Right lung (tissue), 10 donors: ENCODE data around the gene TMEM121B. TPM values are rescaled to one million over a fixed set of nuclear protein-coding genes. Genes with fewer than 3 reads are reported as not detected.
A peak's percentile ranks its signal among the peaks of the same experiment; 100 is the strongest.
"Not testable (repeated sequence)": the region's sequence is repeated elsewhere in the genome, so short reads cannot be mapped to it uniquely, and the experiment has no call there.

Experiments used
- DNase-seq, 2 donors: peaks; one replicate each; pipeline ENCODE4 v3.0.0-alpha.2; 2013
- long read RNA-seq, 8 donors: transcript quantifications; one replicate each; lab custom pipeline, GENCODE V29; 2026
- polyA plus RNA-seq, 5 donors: library from polyadenylated mRNA; unstranded; fragments of 120-200 nt; gene quantifications; one replicate each; pipeline versions ENCODE4 v1.2.1 to v1.2.3, GENCODE V29; 2013; ENCODE audit warnings: inconsistent platforms in 1 of 5, low replicate concordance in 1 of 5; ENCODE audit not compliant: insufficient read length in 5 of 5, insufficient read depth in 1 of 5

TMEM121B gene
- 1 to 10 TPM in 2 of 5 donors, under 1 TPM in 3; 0.51 to 1.1 (median 0.77) TPM for polyA plus RNA-seq
- long read RNA-seq, donor 1: 0 reads
- long read RNA-seq, donor 2: 0 reads
- long read RNA-seq, donor 3: 0 reads
- long read RNA-seq, donor 4, full-length matches to known transcripts: 2 of 2 reads
- long read RNA-seq, donor 4, partial matches to known transcripts: 0 of 2 reads
- long read RNA-seq, donor 4, other reads (novel, unspliced or antisense): 0 of 2 reads
- long read RNA-seq, donor 5, full-length matches to known transcripts: 2 of 2 reads
- long read RNA-seq, donor 5, partial matches to known transcripts: 0 of 2 reads
- long read RNA-seq, donor 5, other reads (novel, unspliced or antisense): 0 of 2 reads
- long read RNA-seq, donor 6, full-length matches to known transcripts: 3 of 3 reads
- long read RNA-seq, donor 6, partial matches to known transcripts: 0 of 3 reads
- long read RNA-seq, donor 6, other reads (novel, unspliced or antisense): 0 of 3 reads
- long read RNA-seq, donor 7: 0 reads
- long read RNA-seq, donor 8: 0 reads

DNA sequence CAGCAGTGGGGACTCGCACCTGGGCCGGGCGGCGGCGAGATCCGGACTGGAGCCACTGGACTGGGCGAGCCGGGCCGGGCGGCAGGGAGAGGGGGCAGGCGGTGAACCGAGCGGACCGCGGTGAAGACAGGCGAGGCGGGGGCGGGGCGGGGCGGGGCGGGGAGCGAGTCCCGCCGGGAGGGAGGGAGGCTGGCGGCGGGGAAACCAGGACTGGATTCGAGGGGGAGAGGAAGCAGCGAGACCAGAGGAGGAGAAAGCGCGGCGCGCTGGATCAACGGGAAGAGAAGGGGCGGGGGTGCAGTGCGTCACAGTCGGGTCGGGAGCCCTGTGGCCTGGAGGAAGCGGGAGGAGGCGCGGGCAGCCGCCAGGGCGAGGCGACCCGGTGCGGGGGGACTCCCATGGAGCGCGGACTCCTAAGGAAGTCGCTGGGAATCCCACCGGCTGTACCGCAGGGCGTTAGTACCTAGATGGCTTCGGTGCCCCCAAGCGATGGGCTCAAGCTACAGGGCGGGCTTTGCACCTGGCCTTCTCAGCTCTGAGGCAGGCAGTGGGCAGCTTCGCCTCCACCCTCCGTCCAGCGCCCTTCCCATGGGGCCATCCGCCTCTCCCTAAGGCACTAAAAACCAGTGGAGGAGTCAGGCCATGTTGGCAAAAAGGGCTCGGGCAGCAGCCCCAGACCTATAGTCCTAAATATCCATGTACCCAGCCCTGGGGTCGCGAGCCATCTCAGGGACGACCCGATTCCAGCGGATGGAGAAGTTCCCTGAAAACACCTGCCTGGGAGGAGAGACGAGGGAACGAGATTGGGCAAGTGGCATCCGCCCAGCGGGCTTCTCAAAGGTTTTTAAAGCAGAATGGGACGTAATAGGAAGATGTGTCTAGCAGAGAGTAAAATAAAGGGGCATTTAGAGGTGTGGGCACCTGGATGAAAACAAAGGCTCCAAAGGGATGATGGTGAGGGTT lies at the start of gene TMEM121B:
TMEM121B (minus strand) TSS at position 128 of the 963 bp plus-strand sequence. CDS start 233 bp downstream, outside the sequence.
- DNase-seq: peak in 1 of 2 donors; percentile 26

DNA sequence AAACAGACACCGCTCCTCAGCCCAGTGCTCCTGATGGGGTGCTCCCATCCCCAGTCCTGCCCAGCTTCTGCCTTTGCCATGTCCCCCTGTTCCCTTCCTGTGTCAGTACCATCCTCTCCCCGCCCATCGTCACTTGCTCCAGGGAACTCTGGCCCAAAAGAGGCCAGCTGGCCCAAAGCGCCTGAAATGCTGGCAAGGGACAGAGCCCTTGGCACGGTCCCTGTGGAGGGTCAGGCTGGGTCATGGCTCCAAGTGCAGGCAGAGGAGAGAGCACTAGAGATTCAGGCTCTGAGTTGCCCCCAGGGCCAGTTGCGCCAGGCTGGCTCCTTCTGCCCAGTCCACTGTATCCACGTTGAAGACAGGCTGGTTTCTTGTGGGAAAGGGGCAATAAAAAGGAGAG lies 46.3 kb upstream of the TMEM121B start:
- no peak for DNase-seq

DNA sequence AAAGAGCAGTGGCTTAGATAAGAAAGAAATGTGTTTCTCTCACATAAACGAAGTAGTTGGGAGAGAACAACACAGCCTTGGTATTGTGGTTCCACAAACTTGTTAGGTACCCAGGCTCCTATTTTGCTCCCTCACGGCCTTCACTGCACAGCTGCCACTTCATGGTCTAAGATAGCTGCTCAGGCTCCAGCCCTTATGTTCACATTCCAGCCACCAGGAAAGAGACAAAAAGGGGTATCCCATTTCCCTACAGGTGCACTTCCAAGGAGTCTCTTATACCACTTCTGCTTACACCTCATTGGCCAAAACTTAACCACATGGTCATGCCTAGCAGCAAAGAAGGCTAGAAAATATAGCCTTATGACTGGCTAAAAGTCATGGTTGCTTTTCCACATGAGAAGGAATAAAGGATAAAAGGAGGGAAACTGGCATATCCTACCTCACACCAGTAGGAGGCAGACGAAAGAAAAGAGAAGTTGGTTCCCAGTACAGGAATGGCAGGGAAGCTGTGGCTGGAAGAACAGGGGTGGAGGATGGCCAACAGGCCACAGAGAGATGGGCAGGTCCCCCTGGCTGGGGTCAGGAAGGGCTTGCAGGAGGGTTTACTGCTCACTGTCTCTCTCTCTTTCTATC lies 43.3 kb upstream of the TMEM121B start:
- DNase-seq: no peak

DNA sequence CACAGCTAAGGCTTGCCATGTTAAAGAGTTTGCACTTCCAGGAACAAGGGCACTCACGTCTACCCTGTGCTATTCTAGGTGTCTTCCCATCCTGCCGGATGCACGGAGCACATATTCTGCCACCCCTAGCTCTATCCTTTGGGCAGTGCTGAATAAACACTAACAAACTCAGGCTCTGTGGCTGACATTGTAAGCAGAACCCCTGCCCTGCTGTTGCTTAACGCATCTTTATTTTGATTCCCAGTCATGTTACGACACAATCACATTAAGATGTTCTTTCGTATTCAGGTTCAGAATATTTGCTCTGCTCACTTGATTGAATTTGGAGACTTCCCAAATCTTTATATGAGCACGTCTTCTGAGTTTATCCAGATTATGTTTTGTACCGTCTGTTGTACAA lies 41.6 kb upstream of the TMEM121B start:
- DNase-seq: no peak

DNA sequence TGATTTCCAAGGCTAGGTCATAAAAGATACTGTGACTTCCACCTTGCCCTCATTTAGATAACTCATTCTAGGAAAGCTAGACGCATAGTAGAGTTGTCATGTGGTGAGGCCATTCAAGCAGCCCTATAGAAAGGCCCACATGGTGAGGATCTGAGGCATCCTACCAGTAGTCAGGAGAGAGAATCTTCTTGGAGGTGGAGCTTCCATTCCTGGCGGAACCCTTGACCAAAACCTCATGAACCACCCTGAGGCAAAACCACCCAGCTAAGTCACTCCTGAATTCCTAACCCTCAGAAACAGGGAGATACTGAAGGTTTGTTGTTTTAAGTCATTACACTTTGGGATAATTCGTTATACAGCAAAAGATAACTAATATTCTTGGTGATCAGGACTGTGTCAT lies 40.8 kb upstream of the TMEM121B start:
- DNase-seq: no peak

DNA sequence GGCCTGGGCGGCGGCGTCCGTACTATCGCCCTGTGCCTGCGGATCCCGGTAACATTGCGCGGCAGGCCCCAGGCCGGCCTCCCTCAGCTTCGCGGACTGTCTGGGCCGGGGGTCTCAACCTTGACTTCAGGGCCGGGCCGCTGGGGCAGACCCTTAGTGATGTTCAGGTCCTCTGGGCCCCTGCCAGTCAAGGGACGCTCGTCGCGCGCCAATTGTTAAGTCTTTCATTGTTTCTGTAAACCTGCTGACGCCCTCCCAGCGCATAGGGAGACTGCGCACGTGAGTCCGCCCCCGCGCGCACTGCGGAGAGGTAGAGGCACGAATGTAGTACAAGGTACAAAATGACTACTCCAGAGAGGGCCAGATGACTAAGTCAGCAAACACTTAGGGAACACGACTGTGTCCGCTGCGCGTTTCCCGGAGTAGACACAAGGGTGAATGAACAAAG lies 38.4 kb upstream of the TMEM121B start:
- DNase-seq: peak in 1 of 2 donors; percentile 43

DNA sequence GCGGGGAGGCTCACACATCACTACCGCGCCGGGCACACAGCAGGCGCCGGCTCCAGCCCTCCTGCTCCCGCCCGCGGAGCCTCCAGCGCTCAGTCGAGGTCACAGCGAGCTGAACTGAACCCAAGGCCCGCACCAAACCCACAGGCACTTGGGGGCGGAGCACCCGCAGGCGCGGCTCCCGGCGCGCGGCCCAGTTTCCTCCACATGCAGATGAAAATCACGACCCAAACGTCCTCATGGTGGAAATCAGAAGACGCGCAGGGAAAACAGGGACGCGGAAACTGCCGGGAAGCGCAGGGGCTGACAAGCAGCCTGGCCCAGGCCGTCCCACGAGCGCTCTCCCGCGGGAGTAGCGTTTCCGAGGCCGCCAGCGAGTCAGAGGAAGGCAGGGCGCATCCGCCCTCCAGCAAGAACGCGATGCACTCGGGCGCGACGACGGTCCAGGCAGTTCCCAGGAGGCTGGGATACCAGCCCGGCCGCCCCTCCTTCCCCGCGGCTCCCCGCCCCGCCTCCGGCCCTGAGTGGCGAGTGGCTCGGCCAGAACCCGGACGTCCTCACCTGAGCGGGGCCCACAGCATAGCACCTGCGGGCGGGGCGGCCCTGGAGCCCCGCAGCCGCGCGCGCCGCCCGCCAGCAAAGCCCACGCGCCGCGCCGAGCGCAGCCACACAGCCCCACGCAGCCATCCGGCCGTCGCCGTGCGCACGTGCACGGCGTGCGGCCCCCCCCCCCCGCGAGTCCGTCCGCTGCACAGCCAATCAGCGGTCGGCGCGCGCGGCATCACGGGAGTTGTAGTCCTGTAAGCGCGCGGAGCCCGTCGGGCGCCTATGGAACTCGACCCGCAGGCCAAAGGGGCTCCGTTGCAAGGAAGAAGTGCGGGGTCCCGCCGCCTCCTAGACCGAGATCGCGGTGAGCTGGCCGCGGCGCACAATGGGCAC lies 37.7 kb upstream of the TMEM121B start, which contains the start of gene HDHD5:
HDHD5 (minus strand) TSS at position 710 of the 936 bp plus-strand sequence; CDS start at position 684, 26 bp downstream.
- DNase-seq: peak; percentile 85 to 90

DNA sequence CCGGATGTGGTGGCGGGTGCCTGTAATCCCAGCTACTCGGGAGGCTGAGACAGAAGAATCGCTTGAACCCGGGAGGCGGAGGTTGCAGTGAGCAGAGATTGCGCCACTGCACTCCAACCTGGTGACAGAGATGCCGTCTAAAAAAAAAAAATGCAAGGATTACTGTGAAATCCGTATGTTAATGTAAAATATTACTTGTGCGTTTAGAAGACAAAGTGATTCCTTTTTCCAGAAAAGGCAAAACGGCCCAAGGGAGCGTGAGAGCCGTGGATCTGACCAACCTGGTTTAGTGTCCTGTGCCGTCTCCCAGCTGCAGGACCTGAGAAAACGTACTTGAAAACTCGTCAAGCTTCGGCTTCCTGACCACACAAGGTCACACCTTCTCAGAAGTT lies 37.0 kb upstream of the TMEM121B start:
- no peak for DNase-seq

DNA sequence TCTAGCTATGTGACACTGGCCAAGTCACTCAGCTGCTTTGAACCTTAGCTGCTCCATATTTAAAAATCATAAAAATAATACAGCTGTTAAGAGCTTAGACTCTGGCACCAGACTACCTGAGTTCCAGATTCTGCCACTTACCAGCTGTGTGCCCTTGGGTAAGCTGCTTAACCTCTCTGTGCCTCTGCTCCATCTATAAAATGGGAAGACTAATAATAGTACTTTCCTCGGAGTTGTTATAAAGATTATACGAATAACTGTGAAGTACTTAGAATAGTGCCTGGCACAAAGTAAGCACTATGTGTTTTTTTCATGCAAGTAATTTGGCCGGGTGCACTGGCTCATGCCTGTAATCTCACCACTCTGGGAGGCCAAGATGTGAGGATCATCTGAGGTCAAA lies 36.6 kb upstream of the TMEM121B start:
- DNase-seq: no peak

DNA sequence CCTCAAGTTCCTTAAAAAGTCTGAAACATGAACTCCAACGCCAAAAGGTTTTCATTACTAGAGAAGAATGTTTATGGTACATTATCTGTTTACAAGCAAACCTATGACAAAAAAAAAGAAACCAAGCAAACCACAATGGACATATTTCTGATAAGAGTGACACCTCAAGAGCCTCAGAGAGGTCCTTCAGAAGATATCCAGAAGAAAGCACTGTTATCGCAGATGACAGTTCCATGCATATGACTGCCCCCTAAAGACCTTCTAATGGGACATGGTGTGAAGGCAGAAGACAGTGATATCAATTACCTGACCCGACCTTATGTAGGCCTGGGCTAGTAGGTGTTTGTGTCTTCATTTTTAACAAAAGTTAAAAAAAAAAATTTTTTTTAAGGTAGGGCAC lies 34.8 kb upstream of the TMEM121B start:
- no peak for DNase-seq

DNA sequence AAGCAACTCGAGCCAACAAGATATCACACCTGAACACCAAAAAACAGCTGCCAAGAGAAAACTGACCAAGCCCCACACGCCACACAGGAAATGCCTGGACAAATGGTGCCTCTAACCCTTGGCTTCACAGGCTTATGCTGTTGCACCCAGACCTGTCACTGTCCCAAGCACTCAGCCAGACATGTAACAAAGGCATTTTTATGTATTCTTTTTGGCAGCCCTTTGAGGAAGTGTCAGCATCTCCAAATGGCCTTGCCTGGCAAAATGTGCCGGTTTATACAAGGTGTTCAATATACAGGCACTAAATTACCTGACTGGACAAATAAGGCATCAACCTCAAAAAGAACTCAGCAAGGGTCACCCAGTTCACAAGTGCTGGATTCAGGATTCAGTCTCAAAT lies 31.8 kb upstream of the TMEM121B start:
- DNase-seq: no peak

DNA sequence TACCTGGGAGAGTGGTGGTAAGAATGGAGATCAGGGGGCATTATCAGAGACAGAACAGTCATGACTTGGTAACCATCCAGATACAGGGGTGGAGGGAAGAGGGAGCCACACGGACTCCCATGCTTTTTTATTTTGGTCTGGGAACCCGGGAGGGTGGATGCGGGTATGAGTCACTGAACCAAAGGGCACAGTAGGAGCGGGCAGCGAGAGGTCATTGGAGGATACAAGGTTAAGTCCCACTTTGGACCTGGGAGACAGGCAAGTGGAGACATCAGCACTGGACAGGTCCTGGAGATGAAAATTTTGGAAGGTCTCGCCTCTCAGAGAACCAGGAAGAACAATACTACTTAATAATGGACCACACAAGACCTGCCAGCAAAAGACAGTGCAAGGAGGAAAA lies 31.2 kb upstream of the TMEM121B start:
- DNase-seq: no peak

DNA sequence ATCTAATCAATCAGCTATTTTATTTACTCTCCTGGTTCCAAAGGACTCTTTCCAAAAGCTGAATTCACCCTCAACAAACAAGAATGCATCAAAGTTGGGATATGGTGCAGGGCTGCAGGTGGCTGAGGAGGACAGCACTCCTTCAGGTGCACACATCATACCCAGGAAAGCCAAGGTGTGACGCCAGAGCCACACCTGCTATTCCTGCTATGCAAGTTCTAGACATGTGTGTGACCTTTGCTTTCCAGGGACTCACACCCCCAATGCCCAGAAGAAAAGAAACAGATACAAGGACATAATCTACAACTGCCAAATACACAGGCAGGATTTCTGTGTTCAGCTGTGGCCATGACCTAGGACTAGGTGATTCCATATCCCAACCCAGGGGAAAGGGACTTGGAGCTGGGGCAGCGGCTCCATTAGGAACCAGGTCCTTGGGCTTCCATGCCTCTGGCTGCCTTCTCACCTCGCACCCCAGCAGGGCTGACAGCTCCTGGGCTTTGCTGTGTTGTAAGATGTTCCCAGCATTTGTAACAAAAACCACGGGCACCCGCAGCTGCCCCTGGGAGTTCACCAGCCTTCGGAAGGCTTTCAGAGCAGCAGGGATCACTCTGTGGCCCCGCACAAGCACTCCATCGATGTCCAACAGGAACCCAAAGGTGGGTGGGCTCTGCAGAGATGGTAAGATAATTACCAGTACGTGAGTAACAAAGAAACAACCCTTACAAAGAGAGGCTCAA lies 28.1 kb upstream of the TMEM121B start:
- no peak for DNase-seq

DNA sequence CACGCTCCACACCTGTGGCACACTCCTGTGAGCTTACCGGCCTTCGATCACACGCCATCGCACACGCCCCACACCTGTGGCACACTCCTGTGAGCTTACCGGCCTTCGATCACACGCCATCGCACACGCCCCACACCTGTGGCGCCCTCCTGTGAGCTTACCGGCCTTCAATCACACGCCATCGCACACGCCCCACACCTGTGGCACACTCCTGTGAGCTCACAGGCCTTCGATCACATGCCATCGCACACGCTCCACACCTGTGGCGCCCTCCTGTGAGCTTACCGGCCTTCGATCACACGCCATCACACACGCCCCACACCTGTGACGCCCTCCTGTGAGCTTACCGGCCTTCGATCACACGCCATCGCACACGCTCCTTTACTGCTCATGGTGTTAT lies 26.3 kb upstream of the TMEM121B start:
- not testable (repeated sequence) for DNase-seq

DNA sequence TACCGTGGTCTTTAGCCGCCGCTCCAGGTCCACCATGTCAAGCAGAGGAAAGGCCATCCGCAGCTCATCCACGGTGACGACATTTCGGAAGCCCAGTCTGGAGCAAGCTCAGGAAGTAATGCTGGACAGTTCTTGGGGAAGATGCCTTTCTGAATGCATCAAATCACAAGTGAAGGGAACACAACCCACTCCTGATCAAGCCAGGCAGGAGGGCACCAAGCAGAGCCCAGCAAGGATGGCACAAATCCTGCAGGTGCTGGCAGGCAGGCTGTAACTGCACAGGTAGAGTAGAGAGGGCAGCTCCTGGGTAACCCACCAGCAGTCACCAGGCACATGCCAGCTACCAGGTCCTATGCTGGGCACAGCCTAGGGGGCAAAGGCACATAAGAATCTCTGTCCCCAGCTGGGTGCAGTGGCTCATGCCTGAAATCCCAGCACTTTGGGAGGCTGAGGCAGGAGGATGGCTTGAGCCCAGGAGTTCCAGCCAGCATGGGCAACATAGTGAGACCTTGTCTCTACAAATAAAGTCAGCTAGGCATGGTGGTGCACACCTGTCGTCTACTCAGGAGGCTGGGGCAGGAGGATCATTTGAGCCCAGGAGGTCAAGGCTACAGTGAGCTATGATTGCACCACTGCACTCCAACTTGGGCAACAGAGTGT lies 24.0 kb upstream of the TMEM121B start:
- no peak for DNase-seq

DNA sequence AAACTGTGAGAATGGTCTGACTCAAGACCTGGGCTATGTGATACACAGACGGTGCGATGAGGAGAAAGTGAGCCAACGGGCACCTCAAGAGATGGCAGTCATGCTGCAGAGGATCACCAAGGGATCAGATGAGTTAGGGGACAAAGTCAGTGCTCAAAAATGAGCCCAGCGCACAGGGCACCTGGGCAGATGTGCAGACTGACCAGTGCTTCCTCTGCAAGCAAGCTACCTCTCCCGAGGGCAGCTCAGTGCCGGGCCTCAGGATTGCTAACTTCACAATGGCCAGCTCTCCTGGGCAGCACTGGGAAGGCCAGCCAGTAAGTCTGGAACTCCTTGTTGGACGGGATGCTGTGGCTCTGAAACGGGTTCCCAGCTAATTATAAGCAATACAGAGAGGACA lies 22.7 kb upstream of the TMEM121B start:
- no peak for DNase-seq

DNA sequence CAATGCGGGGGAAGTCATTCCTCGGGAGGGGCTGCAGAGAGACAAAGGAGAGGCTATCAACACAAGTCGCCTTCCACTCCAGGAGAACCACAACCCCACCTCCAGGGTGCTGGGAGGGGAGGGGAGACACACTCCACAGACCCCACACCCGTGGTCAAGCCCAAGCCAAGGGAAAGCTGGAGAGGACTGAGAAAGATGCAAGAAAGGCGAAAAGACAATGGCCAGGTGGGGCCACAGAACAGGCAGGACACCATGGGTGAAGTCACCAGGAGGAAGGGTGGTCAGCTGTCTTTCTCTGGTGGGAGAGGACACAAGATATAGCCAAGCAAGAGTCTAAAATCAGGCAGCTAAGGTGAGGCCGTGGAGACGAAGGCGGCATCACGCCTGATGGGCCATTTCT lies 21.9 kb upstream of the TMEM121B start:
- no peak for DNase-seq

DNA sequence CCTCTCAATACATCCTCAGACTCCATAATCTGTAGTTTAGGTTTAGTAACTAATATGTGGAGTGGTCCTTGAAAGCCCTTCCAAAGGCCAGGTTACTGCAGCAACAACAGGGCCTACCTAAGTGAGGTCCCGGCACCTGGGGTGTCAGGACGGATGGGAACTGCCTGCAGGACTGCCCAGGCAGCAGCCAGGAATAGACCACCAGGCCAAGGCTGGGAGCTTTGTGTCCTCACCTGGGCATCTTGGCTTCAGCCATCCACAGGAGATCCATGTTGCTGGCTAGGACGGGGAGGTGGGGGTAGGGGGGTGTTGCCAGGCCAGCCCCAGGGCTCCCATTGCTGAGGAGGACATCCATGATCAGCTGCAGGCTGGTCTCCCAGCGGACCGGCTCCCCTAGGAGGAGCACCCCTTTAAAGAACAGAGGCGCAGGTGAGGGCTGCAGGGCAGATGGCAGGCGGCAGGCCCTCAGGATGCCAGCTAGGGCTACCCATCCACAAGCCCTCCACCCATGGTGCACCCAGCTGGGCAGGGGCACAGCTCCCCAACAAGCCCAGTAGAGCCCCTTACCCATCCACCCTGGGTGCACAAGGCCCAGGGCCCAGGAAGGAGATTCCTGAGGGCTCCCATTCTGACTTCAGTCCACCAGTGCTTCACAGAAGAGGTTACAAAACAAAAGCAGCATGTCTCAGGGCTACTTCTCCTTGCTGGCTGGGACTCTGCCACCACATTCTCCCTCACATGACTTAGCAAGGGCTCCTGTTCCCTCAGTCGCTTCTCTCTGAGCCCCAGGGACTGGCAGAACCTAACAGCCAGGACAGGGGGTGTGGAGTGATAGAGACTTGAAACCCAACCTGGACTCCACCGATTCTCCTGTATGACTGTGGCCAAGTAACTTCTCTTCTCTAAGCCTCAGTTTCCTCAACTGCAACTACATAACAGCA lies 19.9 kb upstream of the TMEM121B start:
- DNase-seq: no peak
